Ovary (tissue), 3 donors: Measurements from ENCODE around the gene NOL8.

Source experiments
- CTCF ChIP-seq, 3 donors: fragments of 450-650 bp in 2 of 3; fragments of 200-600 bp in 1 of 3; IDR thresholded peaks; one replicate each; pipeline versions ENCODE4 v1.5.1 to v1.8.0; 2016 to 2022; ENCODE audit warnings: antibody characterized with exemption in 3 of 3, mild to moderate bottlenecking in 1 of 3
- POLR2A ChIP-seq: fragments of 450-650 bp; IDR thresholded peaks from one replicate; pipeline ENCODE4 v1.6.1; 2017; ENCODE audit warnings: antibody characterized with exemption, mild to moderate bottlenecking, moderate library complexity
- donor health status: DM: no; HTN: no; CAD: no.

GRCh38 chr9:92310562-92310961 is 14.6 kb downstream of the NOL8 start:
- TF ChIP-seq CTCF (IDR thresholded peaks at IDR 0.05), result no peak
- TF ChIP-seq POLR2A, result no peak
